Eye (tissue), 1 donor: ENCODE data around the gene GPRASP1.
"Not testable (repeated sequence)": the region's sequence is repeated elsewhere in the genome, so short reads cannot be mapped to it uniquely, and the experiment has no call there.

ENCODE experiments used
- DNase-seq: peaks from one replicate; pipeline ENCODE4 v3.0.0-alpha.2; 2015

The GPRASP1 gene, protein sequence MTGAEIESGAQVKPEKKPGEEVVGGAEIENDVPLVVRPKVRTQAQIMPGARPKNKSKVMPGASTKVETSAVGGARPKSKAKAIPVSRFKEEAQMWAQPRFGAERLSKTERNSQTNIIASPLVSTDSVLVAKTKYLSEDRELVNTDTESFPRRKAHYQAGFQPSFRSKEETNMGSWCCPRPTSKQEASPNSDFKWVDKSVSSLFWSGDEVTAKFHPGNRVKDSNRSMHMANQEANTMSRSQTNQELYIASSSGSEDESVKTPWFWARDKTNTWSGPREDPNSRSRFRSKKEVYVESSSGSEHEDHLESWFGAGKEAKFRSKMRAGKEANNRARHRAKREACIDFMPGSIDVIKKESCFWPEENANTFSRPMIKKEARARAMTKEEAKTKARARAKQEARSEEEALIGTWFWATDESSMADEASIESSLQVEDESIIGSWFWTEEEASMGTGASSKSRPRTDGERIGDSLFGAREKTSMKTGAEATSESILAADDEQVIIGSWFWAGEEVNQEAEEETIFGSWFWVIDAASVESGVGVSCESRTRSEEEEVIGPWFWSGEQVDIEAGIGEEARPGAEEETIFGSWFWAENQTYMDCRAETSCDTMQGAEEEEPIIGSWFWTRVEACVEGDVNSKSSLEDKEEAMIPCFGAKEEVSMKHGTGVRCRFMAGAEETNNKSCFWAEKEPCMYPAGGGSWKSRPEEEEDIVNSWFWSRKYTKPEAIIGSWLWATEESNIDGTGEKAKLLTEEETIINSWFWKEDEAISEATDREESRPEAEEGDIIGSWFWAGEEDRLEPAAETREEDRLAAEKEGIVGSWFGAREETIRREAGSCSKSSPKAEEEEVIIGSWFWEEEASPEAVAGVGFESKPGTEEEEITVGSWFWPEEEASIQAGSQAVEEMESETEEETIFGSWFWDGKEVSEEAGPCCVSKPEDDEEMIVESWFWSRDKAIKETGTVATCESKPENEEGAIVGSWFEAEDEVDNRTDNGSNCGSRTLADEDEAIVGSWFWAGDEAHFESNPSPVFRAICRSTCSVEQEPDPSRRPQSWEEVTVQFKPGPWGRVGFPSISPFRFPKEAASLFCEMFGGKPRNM (N-terminal part only)

DNA sequence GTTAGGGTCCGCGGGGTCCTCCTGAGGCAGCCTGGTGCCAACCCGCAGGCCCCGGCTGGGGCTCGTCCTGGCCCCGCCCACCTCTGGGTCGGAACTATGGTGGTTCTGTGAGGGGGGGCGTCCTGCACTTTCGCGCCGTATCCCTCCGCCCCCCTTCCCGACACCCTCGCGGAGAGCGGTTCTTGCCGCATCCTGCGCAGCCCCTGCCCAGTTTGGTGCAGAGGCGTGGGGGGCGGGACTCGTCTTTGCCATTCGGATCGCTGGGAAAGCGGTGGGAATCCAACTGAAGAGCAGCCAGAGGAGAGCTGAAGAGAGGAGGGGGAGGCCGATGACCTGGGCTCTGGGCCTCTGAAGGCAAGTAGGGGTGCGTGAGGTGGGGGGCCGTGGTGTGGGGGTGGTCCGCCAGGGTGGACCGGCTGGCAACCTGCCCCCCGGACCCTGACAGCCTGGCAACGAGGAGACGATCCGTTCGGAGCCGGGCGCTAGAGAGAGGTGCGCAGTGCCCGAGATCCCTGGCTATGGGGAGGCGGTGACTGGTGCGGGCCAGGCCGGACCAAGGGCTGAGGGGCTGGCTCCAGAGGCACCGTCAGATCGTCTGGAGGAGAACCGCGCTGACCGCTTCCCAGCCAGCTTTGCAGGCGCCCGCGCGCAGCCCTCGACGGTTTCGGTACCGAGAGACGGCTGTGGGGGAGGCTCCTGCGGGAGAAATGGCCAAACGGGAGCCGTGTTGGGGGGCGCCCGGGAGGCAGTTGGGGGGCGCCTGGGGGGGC, at the start of gene GPRASP1:
Gene GPRASP1, plus strand, starts transcription at position 242 of the 770 bp plus-strand sequence. CDS start 2,431 bp downstream, outside the sequence.
- DNase-seq, result peak; percentile 81

DNA sequence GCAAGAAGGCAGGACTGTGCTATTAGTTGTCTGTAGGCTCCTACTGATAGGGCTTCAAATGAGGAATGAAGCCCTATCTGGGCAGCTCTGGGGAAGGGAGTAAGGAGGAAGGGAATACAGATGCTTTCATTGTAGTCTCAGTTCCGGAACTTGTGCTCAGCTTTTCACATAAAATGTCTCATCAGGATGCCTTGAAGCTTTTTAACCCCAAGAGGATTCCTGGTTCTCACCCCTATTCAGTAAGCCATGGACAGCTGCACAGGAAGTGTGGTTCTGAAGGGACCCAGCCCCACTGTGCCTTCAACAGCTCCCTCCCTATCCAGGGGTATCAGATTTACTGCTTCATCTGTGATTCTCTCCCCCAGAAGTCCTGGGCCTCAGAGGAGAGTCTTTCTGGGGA, 47.0 kb upstream of the GPRASP1 start:
- no peak for DNase-seq

DNA sequence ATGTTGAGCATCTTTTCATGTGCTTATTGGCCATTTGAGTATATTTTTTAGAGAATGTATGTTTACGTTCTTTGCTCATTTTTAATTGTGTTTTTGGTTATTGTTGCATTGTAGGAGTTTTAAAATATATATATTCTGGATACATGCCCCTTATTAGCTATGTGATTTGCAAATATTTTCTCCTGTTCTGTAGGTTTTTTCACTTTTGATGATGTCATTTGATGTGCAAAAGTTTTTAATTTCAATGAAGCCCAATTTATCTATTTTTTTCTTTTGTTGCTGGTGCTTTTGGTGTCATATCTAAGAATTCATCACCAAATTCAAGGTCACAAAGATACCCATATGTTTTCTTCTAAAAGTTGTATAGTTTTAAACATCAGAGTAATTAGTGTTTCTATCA, 45.2 kb upstream of the GPRASP1 start:
- DNase-seq, result no peak

DNA sequence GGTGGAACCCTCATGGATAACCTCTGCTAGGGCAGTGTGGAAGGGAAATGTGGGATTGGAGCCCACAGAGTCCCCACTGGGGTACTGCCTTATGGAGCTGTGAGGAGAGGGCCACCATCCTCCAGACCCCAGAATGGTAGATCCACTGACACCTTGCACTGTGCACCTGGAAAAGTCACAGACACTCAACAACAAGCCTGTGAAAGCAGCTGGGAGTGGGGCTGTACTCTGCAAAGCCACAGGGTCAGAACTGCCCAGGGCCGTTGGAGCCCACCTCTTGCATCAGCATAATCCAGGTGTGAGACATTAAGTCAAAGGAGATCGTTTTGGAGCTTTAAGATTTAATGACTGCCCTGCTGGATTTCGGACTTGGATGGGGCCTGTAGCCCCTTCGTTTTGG, 40.4 kb upstream of the GPRASP1 start:
- no peak for DNase-seq

DNA sequence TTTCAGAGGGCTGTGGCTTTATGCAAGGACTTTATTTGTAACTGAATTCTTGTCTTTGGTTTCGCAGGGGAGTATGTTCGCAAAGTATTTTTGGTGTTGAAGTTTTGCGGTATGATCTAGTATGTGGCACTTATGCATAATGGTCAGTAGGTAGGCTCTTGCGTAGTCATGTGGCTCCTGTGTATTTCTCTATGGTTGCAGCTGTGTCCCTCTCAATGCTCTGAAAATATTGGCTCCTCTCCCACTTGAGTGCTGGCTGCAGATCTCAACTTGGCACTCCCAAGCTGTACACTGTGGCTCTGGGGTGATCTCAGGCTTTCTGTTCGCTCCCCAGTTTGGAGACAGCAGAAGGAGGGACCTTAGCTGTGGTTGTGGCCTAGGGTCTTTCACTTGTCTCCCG, 27.2 kb upstream of the GPRASP1 start:
- DNase-seq, result no peak

DNA sequence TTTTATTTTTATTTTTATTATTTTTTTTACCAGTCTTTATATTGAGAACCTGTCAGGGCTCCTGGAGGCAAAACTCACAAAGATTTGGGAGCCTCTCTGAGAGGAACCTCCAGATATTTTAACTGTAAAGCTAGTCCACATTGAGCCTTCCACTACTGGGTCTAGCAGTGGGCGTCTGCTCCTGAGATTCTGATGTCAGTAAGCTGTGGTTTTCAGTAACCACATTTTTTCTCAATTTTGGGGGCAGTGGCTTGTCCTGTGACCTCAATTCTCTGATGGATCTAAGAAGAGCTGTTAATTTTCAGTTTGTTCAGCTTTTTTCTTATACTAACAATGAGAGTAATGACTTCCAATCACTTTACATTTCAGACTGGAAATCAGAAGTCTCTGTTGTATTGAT, 23.6 kb upstream of the GPRASP1 start:
- DNase-seq, result no peak

DNA sequence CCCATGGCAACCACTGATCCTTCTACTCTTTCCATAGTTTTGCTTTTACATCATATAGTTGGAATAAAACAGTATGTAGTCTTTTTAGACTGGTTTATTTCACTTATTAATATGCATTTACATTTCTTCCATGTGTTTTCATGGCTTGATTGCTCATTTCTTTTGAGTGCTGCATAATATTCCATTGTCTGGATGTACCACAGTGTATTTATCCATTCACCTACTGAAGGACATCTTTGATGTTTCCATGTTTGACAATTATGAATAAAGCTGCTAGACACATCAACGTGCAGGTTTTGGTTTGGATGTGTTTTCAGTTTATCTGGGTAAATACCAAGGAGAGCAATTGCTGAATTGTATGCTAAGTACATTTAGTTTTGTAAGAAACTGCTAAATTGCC, 13.7 kb upstream of the GPRASP1 start:
- DNase-seq, result no peak

DNA sequence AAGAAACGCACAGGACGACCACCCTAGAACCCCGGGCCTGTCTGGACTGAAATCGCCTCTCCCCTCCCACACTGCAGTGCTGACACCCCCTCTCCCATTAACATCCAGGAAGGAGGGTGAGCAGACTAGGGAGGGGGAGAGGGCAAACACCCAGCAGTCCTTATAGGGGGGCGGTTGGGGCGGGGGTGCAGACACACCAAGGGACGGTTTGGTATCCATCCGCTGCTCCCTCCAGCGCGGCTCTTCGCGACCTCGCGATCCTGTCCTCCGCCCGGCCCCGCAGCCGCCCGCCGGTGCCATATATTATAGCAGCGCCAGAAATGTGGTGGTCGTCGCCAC, 411 bp upstream of the GPRASP1 start:
- DNase-seq, result no peak

DNA sequence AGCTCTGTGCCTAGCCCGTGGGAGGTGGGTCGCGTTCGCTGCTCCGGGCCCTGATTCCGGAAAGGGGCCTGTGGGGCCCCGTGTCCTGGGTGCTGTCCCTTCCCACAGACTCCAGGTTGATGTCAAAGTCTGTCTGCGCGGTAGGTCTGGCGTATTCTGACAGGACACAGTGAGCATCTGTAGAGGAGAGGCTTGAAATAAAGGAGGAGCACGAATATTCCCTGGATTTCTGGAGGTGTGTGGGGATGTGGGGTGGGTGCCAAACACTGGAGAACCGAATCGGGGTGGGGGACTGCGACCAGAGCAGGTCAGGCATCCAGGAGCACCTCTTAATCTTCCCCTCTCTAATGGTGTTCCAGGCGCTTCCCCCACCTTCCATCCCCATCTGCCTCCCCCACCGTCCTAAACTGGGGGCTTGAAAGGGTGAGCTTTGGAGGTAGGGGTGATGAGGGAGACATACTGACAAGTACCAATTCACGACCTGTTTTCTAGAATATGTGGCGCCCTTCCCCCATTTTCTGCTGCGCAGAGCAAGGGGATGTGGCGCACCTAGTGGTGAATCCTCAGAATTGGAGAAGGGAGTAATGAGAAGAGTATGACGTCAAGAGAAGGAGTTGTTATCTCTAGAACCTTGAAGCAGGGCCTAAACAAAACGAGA, 877 bp downstream of the GPRASP1 start:
- peak; percentile 82 for DNase-seq

DNA sequence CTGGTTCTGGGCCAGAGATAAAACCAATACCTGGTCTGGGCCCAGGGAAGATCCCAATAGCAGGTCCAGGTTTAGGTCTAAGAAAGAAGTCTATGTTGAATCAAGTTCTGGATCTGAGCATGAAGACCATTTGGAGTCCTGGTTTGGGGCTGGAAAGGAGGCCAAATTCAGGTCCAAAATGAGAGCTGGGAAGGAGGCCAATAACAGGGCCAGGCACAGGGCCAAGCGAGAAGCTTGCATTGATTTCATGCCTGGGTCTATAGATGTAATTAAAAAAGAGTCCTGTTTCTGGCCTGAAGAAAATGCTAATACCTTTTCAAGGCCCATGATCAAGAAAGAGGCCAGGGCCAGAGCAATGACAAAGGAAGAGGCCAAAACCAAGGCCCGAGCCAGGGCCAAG, 3.4 kb downstream of the GPRASP1 start:
- no peak for DNase-seq

DNA sequence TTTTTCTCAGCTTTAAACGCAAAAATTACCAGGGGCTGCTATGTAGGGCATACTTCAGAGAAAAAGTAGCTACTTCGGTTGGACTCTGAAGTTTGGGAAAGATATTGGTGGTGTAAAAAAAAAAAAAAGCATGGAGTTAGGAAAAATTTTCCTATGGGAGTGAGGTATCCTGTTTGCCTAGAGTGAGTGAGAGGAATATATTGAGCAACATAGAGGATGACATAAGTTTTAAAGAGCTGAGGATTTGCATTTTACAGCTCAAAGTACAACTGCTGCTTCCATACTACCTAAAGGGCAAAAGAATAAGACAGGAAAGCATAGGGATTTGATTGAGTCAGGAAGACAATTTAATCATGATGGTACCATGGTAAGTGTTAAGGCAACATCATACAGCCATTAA, 7.3 kb downstream of the GPRASP1 start:
- no peak for DNase-seq

DNA sequence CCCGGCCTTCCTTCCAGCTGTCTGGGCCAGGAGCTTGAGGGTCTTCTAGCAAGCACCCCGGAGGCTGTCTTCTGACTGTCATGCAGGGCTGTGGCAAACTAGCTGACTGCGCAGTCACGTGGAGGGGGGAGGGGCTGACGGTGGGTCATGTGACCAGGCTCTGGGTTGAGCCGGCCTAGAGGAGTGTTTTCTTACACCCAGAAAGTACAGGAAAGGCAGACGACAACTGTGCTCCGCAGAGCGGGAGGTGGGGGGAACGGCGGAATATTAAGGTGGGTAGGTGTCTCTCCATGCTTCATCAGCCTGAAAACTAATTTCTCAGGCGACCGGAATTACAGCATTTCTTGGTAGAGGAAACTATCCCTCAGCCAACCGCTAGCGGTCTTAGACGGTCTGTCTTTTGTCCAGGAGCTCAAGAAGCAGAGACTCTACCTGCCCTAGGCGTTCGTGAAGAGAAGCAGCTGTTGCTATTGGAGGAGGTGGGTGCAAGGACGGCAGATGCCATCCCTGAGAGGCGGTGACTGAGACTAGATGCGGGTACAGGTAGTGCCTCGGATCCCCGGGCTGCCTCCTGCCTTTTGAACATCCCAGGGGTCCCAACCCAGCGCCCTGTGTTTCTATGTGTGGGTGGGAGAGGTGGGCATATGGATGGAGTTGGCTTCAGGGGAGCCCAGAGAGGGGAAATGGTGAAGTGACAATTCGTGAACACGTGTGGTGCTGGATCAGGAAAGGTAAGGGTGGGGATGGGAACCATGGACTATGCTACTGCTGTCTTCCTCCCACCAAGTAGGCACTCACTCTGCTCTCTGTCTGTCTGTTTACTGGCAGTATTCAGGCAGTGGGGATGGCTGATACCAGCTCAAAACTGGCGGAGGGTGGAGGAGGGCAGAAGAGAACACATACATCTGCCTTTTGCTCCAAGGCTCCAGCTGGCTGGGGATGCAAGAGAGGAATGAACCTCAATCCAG, 8.8 kb downstream of the GPRASP1 start:
- peak; percentile 90 for DNase-seq

DNA sequence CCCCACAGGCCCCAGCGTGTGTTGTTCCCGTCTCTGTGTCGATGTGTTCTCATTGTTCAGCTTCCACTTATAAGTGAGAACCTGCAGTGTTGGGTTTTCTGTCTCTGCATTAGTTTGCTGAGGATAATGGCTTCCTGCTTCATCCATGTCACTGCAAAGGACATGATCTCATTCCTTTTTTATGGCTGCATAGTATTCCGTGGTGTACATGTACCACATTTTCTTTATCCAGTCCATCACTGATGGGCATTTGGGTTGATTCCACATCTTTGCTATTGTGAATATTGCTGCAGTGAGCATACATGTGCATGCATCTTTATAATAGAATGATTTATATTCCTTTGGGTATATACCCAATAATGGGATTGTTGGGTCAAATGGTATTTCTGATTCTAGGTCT, 12.5 kb downstream of the GPRASP1 start:
- not testable (repeated sequence) for DNase-seq

DNA sequence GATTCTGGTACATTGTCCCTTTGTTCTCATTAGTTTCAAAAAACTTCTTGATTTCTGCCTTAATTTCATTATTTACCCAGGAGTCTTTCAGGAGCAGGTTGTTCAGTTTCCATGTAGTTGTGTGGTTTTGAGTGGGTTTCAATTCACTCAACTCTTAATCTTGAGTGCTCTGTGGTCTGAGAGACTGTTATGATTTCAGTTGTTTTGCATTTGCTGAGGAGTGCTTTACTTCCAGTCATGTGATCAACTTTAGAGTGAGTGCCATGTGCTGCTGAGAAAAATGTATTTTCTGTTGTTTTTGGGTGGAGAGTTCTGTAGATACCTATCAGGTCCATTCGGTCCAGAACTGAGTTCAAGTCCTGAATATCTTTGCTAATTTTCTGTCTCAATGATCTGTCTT, 15.8 kb downstream of the GPRASP1 start:
- DNase-seq, result not testable (repeated sequence)

DNA sequence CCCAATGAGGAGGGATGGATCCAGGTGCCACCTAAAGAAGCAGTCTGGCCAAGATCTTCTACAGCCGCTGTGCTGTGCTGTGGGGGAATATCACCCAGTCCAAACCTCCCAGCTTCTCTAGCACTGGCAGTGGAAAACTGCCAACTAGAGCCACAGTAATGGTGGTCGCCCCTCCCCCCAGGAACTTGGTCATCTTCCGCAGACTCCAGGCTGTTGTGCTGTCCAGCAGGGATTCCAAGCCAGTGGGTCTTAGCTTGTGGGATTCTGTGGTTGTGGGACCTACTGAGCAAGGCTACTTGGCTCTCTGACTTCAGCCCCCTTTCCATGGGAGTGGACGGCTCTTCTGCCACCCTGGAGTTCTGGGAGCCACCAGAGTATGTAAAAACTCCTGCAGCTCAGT, 18.2 kb downstream of the GPRASP1 start:
- DNase-seq, result no peak

DNA sequence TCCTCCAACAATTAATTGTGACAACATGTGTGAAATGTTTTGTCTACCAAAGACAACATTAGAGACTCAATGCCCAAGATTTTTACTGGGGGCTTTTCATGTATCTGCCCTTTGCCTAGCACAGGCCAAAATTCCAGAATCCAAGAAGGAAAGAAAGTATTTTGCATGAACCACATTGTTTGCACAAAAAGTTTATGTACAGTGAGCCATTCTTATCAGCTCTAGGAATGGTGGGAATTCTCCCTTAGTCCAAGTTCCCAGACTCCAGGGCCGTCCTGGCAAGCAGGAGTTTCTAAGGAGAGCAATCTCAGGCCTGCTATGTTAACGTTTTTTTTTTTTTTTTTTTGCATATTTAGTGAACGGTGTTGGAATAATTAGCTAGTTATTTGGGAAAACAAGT, 21.6 kb downstream of the GPRASP1 start:
- DNase-seq, result peak; percentile 11

DNA sequence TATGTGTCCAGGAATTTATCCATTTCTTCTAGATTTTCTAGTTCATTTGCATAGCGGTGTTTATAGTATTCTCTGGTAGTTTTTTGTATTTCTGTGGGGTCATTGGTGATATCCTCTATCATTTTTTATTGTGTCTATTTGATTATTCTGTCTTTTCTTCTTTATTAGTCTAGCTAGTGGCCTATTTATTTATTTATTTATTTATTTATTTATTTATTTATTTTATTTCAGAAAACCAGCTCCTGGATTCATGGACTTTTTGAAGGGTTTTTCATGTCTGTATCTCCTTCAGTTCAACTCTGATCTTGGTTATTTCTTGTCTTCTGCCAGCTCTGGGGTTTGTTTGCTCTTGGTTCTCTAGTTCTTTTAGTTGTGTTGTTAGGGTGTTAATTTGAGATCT, 26.2 kb downstream of the GPRASP1 start:
- DNase-seq, result not testable (repeated sequence)

DNA sequence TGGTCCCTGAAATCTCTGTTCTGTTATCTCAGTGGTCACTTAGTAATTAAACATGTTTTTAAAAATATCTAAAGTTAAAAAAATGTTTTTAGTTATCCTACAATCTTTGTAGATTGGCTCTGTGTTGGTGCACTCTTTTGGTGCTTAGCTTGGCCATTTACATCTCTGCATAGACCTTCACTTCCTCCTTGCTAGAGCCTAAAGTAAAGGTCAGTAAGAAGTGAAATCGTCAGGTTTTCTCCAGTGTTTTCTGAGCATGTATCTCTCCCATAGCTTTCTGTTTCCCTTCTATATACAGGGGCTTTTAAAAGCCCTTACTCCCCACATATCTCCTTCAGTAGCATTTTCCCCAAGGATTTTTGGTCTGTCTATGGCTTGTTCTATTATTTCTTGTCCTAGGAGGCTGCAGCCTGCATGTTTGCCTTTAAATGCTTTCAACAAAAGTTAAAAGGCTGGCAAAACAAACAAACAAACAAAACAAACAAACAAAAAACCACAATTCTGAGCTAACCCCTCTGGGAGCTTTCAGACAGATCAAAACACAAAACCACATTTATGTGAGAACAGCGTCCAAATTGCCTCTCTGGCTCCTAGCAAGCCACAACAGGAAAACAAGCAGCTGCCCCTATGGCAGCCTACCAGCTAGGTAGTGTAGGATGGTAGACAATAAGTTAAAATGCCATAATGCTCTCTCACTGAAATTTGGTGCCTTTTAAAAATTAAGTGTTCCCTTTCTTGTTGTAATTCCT, 33.7 kb downstream of the GPRASP1 start:
- no peak for DNase-seq

DNA sequence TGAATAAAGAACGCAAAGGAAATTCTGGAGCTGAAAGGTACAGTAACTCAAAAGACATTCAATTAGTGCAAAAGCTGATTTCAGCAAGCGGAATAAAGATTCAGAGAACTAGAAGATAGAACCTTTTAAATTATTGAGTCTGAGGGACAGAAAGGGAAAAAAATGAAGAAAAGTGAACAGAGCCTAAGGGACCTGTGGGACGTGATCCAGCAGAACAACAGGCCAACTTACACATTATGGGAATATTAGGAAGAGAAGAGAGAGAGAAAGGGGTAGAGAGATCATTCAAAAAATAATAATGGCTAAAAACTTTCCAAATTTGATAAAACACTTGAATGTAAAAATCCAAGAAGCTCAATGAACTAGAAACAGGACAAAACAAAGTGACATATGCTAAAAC, 43.5 kb downstream of the GPRASP1 start:
- no peak for DNase-seq

DNA sequence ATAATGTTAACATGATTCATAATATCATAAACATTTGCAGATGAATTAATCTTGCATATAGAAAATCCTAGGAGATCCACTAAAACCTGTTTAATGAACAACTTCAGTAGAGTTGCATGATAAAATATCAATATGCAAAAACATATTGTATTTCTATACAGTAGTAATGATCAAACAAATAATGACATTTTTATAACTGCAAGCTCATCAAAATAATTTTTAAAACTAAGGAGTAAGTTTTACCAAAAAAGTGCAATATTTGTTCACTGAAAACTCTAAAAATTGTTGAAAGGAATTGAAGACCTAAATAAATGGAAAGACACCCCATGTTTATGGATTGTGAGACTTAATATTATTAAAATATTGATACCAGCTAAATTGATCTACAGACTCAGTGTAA, 45.0 kb downstream of the GPRASP1 start:
- DNase-seq, result no peak
